Ovary (tissue), 9 donors: ENCODE data around the gene LMAN2L. TPM values are rescaled to one million over a fixed set of nuclear protein-coding genes. Genes with fewer than 3 reads are reported as not detected.

ENCODE experiments used
- DNase-seq, 5 donors: peaks; one replicate each; pipeline ENCODE4 v3.0.0-alpha.2; 2019 to 2020
- H3K27ac ChIP-seq, 2 donors: fragments of 200-600 bp; one replicate each; pipeline versions ENCODE4 v1.5.1 to v1.8.0; 2019 to 2022
- H3K27me3 ChIP-seq: fragments of 200-600 bp; one replicate; pipeline ENCODE4 v1.8.0; 2022
- H3K36me3 ChIP-seq: fragments of 200-600 bp; sonication (generic); one replicate; pipeline ENCODE4 v1.5.1; 2019
- H3K4me1 ChIP-seq: one replicate; pipeline ENCODE4 v1.8.1; 2013; ENCODE audit warnings: mild to moderate bottlenecking, moderate library complexity; ENCODE audit not compliant: insufficient read depth
- H3K4me3 ChIP-seq: fragments of 200-600 bp; sonication (generic); one replicate; pipeline ENCODE4 v1.5.1; 2017
- H3K9me3 ChIP-seq, 2 donors: fragments of 200-600 bp in 1 of 2; sonication (generic) in 1 of 2; one replicate each; pipeline versions ENCODE4 v1.5.1 to v1.8.1; 2013 to 2019; ENCODE audit warnings: mild to moderate bottlenecking in 1 of 2, moderate library complexity in 1 of 2
- EP300 ChIP-seq: sonication (generic); formaldehyde crosslinking; IDR thresholded peaks from one replicate; pipeline ENCODE4 v1.6.1; 2017; ENCODE audit warnings: antibody characterized with exemption
- POLR2A ChIP-seq: fragments of 450-650 bp; IDR thresholded peaks from one replicate; pipeline ENCODE4 v1.6.1; 2017; ENCODE audit warnings: antibody characterized with exemption, mild to moderate bottlenecking, moderate library complexity
- WGBS, 3 donors: extraction: QIAGEN DNeasy Blood & Tissue Kit in 1 of 3; methylation state at CpG; one replicate each; pipeline versions ENCODE4 v1.1.5 to v1.1.7; 2013 to 2017; 5-methylcytosine and 5-hydroxymethylcytosine counted together
- intact Hi-C, 4 donors: fragments of 100-400 bp; cut with DNase I; formaldehyde crosslinking; loops; one replicate each; pipeline versions ENCODE4 v1.11.0 to v1.15.1; 2022 to 2023
- polyA plus RNA-seq, 2 donors: library from polyadenylated mRNA; stranded (reverse); fragments of 200-250 nt in 1 of 2; fragments of 350-450 nt in 1 of 2; fragmentation: Illumina TruSeq in 1 of 2; extraction: RNeasy Lipid Tissue Mini Kit (QIAGEN cat#74804) in 1 of 2; gene quantifications; one replicate each; pipeline ENCODE4 v1.2.3, GENCODE V29; 2013 to 2014
- total RNA-seq, 7 donors: library from RNA; depleted of rRNA in 2 of 7; stranded (reverse); fragments of >200 nt in 2 of 7; fragmentation: NEBNext Ultra II Directional in 3 of 7; extraction: Animal tissue kit (Norgen Biotek cat#: 25700) in 3 of 7; gene quantifications; one replicate each; pipeline versions ENCODE4 v1.1.0 to v1.2.4, GENCODE V29; 2016 to 2023
- TF ChIP-seq, protein P1 (sequence below), 3 donors: fragments of 450-650 bp in 2 of 3; fragments of 200-600 bp in 1 of 3; IDR thresholded peaks; one replicate each; pipeline versions ENCODE4 v1.5.1 to v1.8.0; 2016 to 2022; ENCODE audit warnings: antibody characterized with exemption in 3 of 3, mild to moderate bottlenecking in 1 of 3
- donor health status: DM: no; HTN: no; CAD: no; lungs with moderate emphysema.
- donor health status: DM: no; HTN: no; CAD: no.
- donor health status: Bipolar disorder and iron deficiency.
- donor health status: DM: yes; HTN: yes; CAD: no.
- donor health status: DM: no; HTN: no; CAD: no.
- donor health status: DM: yes; HTN: yes; CAD: no.

Gene LMAN2L
- total and polyA plus RNA-seq, 9 donors: 14.8 to 41.6 (median 23.1) TPM

DNA sequence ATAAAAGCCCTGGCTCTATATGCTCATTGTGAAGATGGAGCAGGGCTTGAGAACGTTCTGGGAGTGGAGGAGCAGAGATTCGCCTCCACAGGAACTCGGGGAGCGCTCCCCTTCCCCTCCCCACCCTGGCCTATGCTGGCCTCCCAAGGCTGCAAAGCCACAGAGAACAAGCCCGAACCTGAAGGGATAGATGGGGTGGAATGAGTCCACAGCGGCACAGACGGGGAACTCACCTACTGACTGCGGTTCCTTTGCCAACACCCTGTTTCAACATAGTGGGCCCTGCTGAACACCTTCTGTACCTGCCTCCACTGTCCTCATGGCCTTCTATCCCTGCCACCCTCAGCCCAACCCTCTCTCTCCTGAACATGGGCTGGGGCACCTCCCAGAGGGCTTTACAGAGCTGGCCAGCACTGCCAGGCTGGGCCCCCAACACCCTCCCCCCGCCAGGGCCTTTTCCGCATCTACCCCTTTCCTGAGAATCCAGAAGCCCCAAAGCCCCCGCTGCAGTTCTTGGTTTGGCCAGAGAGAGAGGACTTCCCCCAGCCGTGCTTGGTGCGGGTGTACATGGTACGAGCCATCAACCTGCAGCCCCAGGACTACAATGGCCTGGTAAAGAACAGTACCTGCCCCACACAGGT, 41.5 kb downstream of the LMAN2L start:
- Histone ChIP-seq H3K4me3 (no peak overlapping the region), H3K9me3 (no peaks in the 10 kb centered on the region), H3K27ac (no peak overlapping the region), H3K27me3 (no peaks in the 10 kb centered on the region), H3K36me3 (no peaks in the 10 kb centered on the region), H3K4me1 (no peaks in the 10 kb centered on the region)
- DNase-seq: no peak
- WGBS, 3 donors: 89 to 92% (median 92%) methylated on average over 14 of the region's 14 CpGs
- TF ChIP-seq POLR2A: no peak
- TF ChIP-seq, protein P1, sequence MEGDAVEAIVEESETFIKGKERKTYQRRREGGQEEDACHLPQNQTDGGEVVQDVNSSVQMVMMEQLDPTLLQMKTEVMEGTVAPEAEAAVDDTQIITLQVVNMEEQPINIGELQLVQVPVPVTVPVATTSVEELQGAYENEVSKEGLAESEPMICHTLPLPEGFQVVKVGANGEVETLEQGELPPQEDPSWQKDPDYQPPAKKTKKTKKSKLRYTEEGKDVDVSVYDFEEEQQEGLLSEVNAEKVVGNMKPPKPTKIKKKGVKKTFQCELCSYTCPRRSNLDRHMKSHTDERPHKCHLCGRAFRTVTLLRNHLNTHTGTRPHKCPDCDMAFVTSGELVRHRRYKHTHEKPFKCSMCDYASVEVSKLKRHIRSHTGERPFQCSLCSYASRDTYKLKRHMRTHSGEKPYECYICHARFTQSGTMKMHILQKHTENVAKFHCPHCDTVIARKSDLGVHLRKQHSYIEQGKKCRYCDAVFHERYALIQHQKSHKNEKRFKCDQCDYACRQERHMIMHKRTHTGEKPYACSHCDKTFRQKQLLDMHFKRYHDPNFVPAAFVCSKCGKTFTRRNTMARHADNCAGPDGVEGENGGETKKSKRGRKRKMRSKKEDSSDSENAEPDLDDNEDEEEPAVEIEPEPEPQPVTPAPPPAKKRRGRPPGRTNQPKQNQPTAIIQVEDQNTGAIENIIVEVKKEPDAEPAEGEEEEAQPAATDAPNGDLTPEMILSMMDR (IDR thresholded peaks at IDR 0.05): no peak
- no peak for TF ChIP-seq EP300
- intact Hi-C loops: no loop called here

DNA sequence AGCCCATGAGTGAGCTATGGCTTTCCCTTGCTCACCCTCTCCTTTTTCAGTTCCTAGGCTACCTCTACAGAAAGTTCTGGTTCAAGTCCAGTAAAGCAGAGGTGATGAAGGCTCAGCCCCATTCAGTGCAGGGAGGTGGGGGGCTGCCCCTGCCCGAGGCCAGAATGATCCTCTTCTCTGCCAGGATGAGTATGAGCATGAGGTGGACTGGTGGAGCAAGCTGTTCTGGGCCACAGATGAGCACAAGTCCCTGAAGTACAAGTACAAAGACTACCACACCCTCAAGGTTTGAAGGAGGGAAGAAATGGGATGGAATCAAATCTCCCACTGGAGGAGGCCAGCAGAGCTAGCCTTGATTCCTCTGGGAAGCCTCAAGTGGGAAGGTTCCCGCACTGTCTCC, 42.4 kb downstream of the LMAN2L start:
- no peak overlapping the region for H3K4me3 ChIP-seq
- H3K4me1 ChIP-seq: no peaks in the 10 kb centered on the region
- H3K9me3 ChIP-seq: no peaks in the 10 kb centered on the region
- no peaks in the 10 kb centered on the region for H3K36me3 ChIP-seq
- H3K27ac ChIP-seq: no peak overlapping the region
- intact Hi-C loops: no loop called here
- DNase-seq: no peak
- TF ChIP-seq, protein P1 (IDR thresholded peaks at IDR 0.05): no peak
- TF ChIP-seq EP300: no peak
- no peak for TF ChIP-seq POLR2A
- 77 to 85% (median 82%) methylated on average over 2 of the region's 2 CpGs for WGBS, 3 donors
- H3K27me3 ChIP-seq: no peaks in the 10 kb centered on the region

DNA sequence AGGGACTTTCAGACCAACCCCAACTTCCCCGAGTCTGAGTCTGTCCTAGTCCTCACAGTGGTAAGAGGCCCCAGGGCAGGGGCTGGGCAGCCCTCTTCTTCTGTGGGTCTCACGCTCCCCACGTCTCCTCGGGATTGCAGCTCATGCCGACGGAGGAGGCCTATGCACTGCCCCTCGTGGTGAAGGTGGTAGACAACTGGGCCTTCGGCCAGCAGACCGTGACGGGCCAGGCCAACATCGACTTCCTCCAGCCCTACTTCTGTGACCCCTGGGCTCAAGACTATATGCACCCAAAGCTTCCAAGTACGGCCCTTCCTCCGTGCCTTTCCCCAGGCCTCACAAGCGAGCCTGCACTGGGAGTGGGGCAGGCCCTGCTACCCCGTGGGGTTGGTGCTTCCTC, 44.3 kb downstream of the LMAN2L start:
- intact Hi-C loops: no loop called here
- Histone ChIP-seq H3K9me3 (no peaks in the 10 kb centered on the region), H3K27ac (no peak overlapping the region), H3K4me1 (no peaks in the 10 kb centered on the region), H3K4me3 (no peak overlapping the region), H3K27me3 (no peaks in the 10 kb centered on the region), H3K36me3 (no peaks in the 10 kb centered on the region)
- no peak for DNase-seq
- TF ChIP-seq, protein P1 (IDR thresholded peaks at IDR 0.05): no peak
- no peak for TF ChIP-seq POLR2A
- no peak for TF ChIP-seq EP300
- 73 to 79% (median 76%) methylated on average over 15 of the region's 15 CpGs for WGBS, 3 donors

DNA sequence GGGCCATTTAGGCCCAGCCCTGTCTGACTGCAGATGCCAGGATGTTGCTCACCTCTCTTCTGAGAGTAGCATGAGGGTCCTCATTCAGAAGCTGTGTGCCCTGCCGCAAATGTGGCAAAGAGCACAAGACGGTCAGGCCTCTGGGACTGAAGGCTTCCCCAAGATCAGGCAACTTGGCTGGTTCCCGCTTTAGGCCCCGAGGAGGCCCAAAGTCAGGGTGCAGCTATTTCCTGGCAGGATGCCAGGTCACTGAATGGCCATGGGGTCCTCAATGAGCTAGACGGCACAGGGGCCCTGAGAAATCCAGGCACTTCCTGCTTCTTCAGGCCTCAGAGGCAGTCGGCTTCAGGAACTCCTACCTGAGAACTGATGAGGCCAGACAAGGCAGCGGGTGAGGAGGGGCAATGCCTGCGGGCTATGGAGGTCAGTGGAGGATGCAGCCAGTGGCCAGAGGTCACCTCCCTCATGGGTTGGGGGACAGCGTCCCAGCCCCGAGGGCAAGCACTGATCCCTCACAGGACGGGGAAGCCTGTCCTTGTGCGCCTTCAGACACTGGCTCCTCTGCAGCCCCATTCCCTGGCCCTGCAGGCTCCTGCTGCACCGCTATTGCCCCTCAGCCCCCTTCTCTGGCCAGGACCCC, 44.9 kb downstream of the LMAN2L start:
- Histone ChIP-seq H3K27ac (no peak overlapping the region), H3K9me3 (no peaks in the 10 kb centered on the region), H3K36me3 (no peaks in the 10 kb centered on the region), H3K4me1 (no peaks in the 10 kb centered on the region), H3K4me3 (no peak overlapping the region), H3K27me3 (no peaks in the 10 kb centered on the region)
- no peak for DNase-seq
- TF ChIP-seq, protein P1 (IDR thresholded peaks at IDR 0.05): no peak
- TF ChIP-seq POLR2A: no peak
- TF ChIP-seq EP300: no peak
- WGBS, 3 donors: 81 to 88% (median 84%) methylated on average over 12 to 13 of the region's 13 CpGs
- intact Hi-C loops: no loop called here
